Uterus (tissue), 2 donors: ENCODE results near the gene HPSE2.

Experiments
- POLR2A ChIP-seq, 2 donors: fragments of 450-650 bp; IDR thresholded peaks; one replicate each; pipeline ENCODE4 v1.6.1; 2016; ENCODE audit warnings: antibody characterized with exemption in 2 of 2, mild to moderate bottlenecking in 1 of 2, moderate library complexity in 1 of 2
- TF ChIP-seq, protein P1 (sequence below), 4 experiments: fragments of 200-600 bp in 2 of 4; fragments of 450-650 bp in 2 of 4; sonication (generic) in 2 of 4; IDR thresholded peaks; one replicate each; pipeline ENCODE4 v1.5.1; 2016 to 2019; ENCODE audit warnings: antibody characterized with exemption in 4 of 4, mild to moderate bottlenecking in 2 of 4, moderate library complexity in 1 of 4

DNA sequence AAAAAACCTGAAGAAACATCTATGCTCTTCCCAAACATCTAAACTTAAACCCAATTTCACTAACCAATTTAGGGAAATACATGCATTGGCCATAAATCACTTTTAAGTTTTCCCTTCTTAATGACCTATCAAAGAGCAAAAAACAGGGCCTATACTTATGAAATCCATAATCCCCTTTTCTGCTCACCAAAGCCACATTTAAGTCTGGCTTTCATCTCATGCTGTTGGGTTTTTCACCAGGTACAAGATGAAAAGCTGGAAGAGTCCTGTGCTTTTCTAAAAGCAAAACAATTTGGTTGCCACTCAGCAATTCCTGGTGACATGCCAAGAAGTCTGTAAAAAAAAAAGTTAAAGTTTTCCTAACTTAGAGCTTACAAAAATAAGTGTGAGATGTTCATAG is 92.6 kb downstream of the HPSE2 start:
- TF ChIP-seq, protein P1, sequence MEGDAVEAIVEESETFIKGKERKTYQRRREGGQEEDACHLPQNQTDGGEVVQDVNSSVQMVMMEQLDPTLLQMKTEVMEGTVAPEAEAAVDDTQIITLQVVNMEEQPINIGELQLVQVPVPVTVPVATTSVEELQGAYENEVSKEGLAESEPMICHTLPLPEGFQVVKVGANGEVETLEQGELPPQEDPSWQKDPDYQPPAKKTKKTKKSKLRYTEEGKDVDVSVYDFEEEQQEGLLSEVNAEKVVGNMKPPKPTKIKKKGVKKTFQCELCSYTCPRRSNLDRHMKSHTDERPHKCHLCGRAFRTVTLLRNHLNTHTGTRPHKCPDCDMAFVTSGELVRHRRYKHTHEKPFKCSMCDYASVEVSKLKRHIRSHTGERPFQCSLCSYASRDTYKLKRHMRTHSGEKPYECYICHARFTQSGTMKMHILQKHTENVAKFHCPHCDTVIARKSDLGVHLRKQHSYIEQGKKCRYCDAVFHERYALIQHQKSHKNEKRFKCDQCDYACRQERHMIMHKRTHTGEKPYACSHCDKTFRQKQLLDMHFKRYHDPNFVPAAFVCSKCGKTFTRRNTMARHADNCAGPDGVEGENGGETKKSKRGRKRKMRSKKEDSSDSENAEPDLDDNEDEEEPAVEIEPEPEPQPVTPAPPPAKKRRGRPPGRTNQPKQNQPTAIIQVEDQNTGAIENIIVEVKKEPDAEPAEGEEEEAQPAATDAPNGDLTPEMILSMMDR (IDR thresholded peaks at IDR 0.05): no peak
- no peak for TF ChIP-seq POLR2A (IDR thresholded peaks at IDR 0.05)
